Suprapubic skin (tissue), 3 donors: Measurements from ENCODE around the gene KISS1.

Experiments used
- EP300 ChIP-seq: sonication (generic); formaldehyde crosslinking; IDR thresholded peaks from one replicate; pipeline ENCODE4 v1.6.1; 2017; ENCODE audit warnings: antibody characterized with exemption
- POLR2A ChIP-seq, 2 donors: fragments of 450-650 bp; IDR thresholded peaks; one replicate each; pipeline ENCODE4 v1.6.1; 2017; ENCODE audit warnings: antibody characterized with exemption in 2 of 2, mild to moderate bottlenecking in 2 of 2, moderate library complexity in 2 of 2
- TF ChIP-seq, protein P1 (sequence below), 2 donors: fragments of 200-600 bp in 1 of 2; fragments of 450-650 bp in 1 of 2; sonication (generic) in 1 of 2; IDR thresholded peaks; one replicate each; pipeline ENCODE4 v1.5.1; 2016 to 2019; ENCODE audit warnings: antibody characterized with exemption in 2 of 2, mild to moderate bottlenecking in 1 of 2, moderate library complexity in 1 of 2

DNA sequence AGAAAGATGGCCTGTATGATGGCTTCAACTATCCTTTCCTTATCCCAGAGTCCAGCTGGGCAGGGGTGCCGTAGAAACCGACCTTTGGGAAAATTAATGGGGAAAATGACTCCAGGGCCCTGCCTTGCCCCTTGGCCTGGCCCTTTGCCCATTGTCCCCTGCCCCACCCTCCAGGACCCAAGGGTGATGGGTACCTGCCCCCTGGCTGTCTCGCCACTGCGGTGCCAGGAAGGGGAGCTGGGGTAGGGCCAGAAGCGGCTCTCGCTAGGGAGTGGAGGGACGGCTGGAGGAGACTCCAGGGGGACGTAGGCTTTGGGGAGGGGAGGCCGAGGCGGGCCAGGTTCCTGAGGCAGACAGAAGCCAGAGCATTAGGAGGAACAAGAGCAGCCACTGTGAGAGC lies 46.6 kb upstream of the KISS1 start:
- TF ChIP-seq, protein P1, sequence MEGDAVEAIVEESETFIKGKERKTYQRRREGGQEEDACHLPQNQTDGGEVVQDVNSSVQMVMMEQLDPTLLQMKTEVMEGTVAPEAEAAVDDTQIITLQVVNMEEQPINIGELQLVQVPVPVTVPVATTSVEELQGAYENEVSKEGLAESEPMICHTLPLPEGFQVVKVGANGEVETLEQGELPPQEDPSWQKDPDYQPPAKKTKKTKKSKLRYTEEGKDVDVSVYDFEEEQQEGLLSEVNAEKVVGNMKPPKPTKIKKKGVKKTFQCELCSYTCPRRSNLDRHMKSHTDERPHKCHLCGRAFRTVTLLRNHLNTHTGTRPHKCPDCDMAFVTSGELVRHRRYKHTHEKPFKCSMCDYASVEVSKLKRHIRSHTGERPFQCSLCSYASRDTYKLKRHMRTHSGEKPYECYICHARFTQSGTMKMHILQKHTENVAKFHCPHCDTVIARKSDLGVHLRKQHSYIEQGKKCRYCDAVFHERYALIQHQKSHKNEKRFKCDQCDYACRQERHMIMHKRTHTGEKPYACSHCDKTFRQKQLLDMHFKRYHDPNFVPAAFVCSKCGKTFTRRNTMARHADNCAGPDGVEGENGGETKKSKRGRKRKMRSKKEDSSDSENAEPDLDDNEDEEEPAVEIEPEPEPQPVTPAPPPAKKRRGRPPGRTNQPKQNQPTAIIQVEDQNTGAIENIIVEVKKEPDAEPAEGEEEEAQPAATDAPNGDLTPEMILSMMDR (IDR thresholded peaks at IDR 0.05), result no peak
- no peak for TF ChIP-seq POLR2A (IDR thresholded peaks at IDR 0.05)
- no peak for TF ChIP-seq EP300
